ENCODE measurements around the gene TTC12. TPM values are rescaled to one million over a fixed set of nuclear protein-coding genes. Genes with fewer than 3 reads are reported as not detected.

Gene TTC12
- total RNA-seq, 1 donor = 21.4 TPM

DNA sequence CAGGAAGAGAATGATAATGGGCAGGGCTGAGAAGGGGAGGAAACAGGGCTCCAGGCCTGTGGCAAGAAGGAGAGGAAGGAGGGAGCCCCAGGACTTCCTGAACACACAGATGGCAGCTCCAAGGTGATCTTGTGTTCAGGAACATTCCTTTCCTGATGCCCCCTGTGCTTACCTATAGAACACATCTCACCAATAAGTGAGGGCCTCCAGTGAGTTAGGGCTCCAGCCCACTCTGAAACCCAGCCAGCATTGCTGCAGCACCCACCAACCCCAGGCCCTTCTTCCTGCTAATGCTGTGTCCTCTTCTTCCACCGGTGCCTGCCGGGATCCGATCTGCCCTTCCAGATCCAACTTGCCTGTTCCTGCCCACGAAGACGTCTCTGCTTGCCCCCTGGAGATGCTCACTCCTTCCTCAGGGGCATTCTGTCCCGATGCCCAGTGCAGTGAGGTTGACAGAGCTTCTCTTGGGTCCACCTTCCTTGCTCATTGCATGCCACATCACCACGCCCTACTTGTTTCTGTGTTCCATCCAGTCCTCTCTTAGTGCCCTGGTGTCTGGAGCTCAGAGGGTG, 90.6 kb downstream of the TTC12 start:
- Histone ChIP-seq H3K79me2 (ENCODE audit: insufficient read depth, low read length) (no peaks in the 10 kb centered on the region), H2AFZ (ENCODE audit: low read length) (no peak overlapping the region), H3K4me2 (ENCODE audit: insufficient read depth, low read length) (no peak overlapping the region), H3K27me3 (ENCODE audit: insufficient read depth, low read length) (peaks cover 35% of the 10 kb centered on the region), H3K36me3 (ENCODE audit: insufficient read depth, low read length) (no peaks in the 10 kb centered on the region), H3K4me3 (ENCODE audit: insufficient read depth, low read length) (no peak overlapping the region), H3K27ac (ENCODE audit: low read depth, low read length) (no peak overlapping the region), H4K20me1 (ENCODE audit: insufficient read depth, low read length) (no peaks in the 10 kb centered on the region), H3K4me1 (ENCODE audit: insufficient read depth, low read length) (no peaks in the 10 kb centered on the region), H3K9me3 (ENCODE audit: low read depth, low read length) (no peaks in the 10 kb centered on the region)
- TF ChIP-seq, protein P1, sequence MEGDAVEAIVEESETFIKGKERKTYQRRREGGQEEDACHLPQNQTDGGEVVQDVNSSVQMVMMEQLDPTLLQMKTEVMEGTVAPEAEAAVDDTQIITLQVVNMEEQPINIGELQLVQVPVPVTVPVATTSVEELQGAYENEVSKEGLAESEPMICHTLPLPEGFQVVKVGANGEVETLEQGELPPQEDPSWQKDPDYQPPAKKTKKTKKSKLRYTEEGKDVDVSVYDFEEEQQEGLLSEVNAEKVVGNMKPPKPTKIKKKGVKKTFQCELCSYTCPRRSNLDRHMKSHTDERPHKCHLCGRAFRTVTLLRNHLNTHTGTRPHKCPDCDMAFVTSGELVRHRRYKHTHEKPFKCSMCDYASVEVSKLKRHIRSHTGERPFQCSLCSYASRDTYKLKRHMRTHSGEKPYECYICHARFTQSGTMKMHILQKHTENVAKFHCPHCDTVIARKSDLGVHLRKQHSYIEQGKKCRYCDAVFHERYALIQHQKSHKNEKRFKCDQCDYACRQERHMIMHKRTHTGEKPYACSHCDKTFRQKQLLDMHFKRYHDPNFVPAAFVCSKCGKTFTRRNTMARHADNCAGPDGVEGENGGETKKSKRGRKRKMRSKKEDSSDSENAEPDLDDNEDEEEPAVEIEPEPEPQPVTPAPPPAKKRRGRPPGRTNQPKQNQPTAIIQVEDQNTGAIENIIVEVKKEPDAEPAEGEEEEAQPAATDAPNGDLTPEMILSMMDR (IDR thresholded peaks at IDR 0.05; ENCODE audit: extremely low read depth, low read depth, low read length) = no peak
- peak; percentile 68 for DNase-seq (ENCODE audit: insufficient read length, low spot score, missing footprints)

DNA sequence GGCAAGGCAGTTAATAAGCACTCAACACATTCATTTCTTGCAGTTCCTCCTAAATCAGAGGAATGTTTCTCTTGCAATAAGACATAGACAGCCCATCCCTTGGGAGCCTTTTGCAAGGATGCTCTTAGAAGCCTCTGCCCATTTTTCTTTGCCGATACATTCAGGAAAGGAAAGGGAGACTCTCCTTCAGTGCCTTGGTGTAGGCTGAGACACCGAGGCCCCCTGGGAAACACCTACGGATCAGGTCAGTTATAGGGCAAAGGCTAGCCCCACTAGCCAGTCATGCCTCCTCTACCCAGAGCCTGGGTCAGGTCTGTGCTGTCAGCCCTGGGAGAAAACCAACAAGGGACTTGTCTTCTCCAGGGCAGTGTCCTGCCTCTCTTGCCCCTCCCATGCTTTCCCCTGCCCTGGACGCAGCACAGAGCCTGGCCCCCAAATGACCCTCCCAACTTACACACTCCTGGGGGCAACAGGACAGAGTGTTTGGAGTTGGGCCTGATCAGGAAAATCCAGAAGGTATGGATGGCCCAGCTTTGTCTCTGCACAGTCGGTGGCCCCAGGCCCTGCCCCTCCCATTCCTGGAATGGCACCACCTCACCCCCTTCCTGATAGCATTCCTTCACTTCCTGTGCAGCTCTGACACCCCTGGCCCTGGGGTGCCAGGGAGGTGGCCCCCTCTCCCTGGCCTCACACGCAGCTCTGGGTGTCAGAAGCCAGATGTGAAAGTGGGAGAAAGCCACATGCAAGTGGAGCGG, 91.5 kb downstream of the TTC12 start:
- Histone ChIP-seq H3K79me2 (ENCODE audit: insufficient read depth, low read length) (no peaks in the 10 kb centered on the region), H3K4me2 (ENCODE audit: insufficient read depth, low read length) (no peak overlapping the region), H3K9me3 (ENCODE audit: low read depth, low read length) (no peaks in the 10 kb centered on the region), H3K36me3 (ENCODE audit: insufficient read depth, low read length) (no peaks in the 10 kb centered on the region), H3K27ac (ENCODE audit: low read depth, low read length) (no peak overlapping the region), H3K27me3 (ENCODE audit: insufficient read depth, low read length) (peaks cover 35% of the 10 kb centered on the region), H2AFZ (ENCODE audit: low read length) (no peak overlapping the region), H3K4me3 (ENCODE audit: insufficient read depth, low read length) (no peak overlapping the region), H4K20me1 (ENCODE audit: insufficient read depth, low read length) (no peaks in the 10 kb centered on the region), H3K4me1 (ENCODE audit: insufficient read depth, low read length) (no peaks in the 10 kb centered on the region)
- TF ChIP-seq, protein P1 (IDR thresholded peaks at IDR 0.05; ENCODE audit: extremely low read depth, low read depth, low read length) = no peak
- DNase-seq (ENCODE audit: insufficient read length, low spot score, missing footprints) = peak; percentile 71

DNA sequence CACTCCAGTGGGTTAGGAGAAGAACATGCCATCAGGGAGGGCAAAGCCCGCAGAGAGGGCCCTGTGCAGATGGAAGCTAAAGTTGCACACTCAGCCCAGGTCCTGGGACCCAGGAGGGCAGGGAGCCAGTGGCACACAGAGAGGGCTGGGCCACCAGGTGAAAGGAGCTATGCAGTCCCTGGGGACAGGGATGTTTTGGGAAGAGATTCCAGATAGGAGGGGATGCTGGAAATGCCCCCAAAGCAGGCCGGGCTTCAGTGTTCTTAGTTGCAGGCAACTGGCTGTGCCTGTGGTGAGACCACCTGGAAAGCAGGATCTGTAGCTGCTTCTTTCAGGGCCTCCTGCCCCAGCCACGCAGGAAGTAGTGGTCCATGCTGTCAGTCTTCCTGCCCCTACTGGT, 92.8 kb downstream of the TTC12 start:
- Histone ChIP-seq H3K4me3 (ENCODE audit: insufficient read depth, low read length) (no peak overlapping the region), H4K20me1 (ENCODE audit: insufficient read depth, low read length) (no peaks in the 10 kb centered on the region), H2AFZ (ENCODE audit: low read length) (no peak overlapping the region), H3K27ac (ENCODE audit: low read depth, low read length) (no peak overlapping the region), H3K36me3 (ENCODE audit: insufficient read depth, low read length) (no peaks in the 10 kb centered on the region), H3K9me3 (ENCODE audit: low read depth, low read length) (no peaks in the 10 kb centered on the region), H3K27me3 (ENCODE audit: insufficient read depth, low read length) (peaks cover 35% of the 10 kb centered on the region), H3K4me1 (ENCODE audit: insufficient read depth, low read length) (no peaks in the 10 kb centered on the region), H3K79me2 (ENCODE audit: insufficient read depth, low read length) (no peaks in the 10 kb centered on the region), H3K4me2 (ENCODE audit: insufficient read depth, low read length) (no peak overlapping the region)
- peak; percentile 35 for DNase-seq (ENCODE audit: insufficient read length, low spot score, missing footprints)
- TF ChIP-seq, protein P1 (IDR thresholded peaks at IDR 0.05; ENCODE audit: extremely low read depth, low read depth, low read length) = no peak

DNA sequence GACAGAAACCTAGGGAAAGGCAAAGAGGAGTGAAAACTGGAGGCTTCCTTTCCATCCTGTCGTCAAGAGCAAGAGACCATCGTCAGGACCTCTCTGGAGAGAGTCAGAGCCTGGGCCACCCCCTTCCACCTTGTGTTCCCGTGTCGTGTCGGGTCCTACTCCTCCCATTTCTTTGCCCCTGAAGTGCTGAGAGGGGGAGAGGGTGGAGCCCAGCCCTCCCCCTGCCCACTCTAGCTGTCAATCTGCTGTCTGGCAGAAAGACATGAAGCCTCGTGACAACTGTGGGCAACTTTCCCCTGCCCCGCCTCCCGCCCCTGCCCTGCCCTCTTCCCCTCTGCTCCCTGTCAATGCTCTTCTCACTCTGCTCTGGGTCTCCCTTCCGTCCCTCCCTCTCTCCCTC, 93.8 kb downstream of the TTC12 start:
- H3K4me2 ChIP-seq (ENCODE audit: insufficient read depth, low read length) = no peak overlapping the region
- no peak for DNase-seq (ENCODE audit: insufficient read length, low spot score, missing footprints)
- TF ChIP-seq, protein P1 (IDR thresholded peaks at IDR 0.05; ENCODE audit: extremely low read depth, low read depth, low read length) = no peak

More for the DNA sequence above, 93.8 kb downstream of the TTC12 start:
- peaks cover 30% of the 10 kb centered on the region for H3K27me3 ChIP-seq (ENCODE audit: insufficient read depth, low read length)
- no peak overlapping the region for H3K4me3 ChIP-seq (ENCODE audit: insufficient read depth, low read length)
- H2AFZ ChIP-seq (ENCODE audit: low read length) = no peak overlapping the region
- no peaks in the 10 kb centered on the region for H3K9me3 ChIP-seq (ENCODE audit: low read depth, low read length)
- no peaks in the 10 kb centered on the region for H3K36me3 ChIP-seq (ENCODE audit: insufficient read depth, low read length)
- H4K20me1 ChIP-seq (ENCODE audit: insufficient read depth, low read length) = no peaks in the 10 kb centered on the region
- no peaks in the 10 kb centered on the region for H3K4me1 ChIP-seq (ENCODE audit: insufficient read depth, low read length)
- H3K79me2 ChIP-seq (ENCODE audit: insufficient read depth, low read length) = no peaks in the 10 kb centered on the region
- H3K27ac ChIP-seq (ENCODE audit: low read depth, low read length) = no peak overlapping the region

Measured in osteoblast (primary cell).